DND-41 (cell line): ENCODE data around the gene MTIF2.
"Not testable (repeated sequence)": the region's sequence is repeated elsewhere in the genome, so short reads cannot be mapped to it uniquely, and the experiment has no call there.

ENCODE experiments used
- ATAC-seq: fragments of 200-7000 bp; cut with Tn5 transposase; 3 replicates; pipeline ENCODE4 v1.9.1; 2021; ENCODE audit warnings: low read depth; ENCODE audit not compliant: insufficient read depth
- DNase-seq: peaks from one replicate; pipeline ENCODE4 v3.0.0-alpha.2; 2020
- H2AFZ ChIP-seq: 2 replicates; pipeline ENCODE4 v1.6.0; 2012; ENCODE audit warnings: low read depth, low read length
- H3K27ac ChIP-seq: 2 replicates; pipeline ENCODE4 v1.5.1; 2012; ENCODE audit warnings: low read length, inconsistent platforms
- H3K27me3 ChIP-seq: fragments of 200-600 bp; sonication (generic); 2 replicates; pipeline ENCODE4 v1.6.0; 2012; ENCODE audit warnings: low read length, mild to moderate bottlenecking, inconsistent platforms; ENCODE audit not compliant: insufficient read depth, poor library complexity
- H3K36me3 ChIP-seq: 2 replicates; pipeline ENCODE4 v1.5.1; 2012; ENCODE audit warnings: low read length, inconsistent platforms; ENCODE audit not compliant: insufficient read depth
- H3K4me1 ChIP-seq: 2 replicates; pipeline ENCODE4 v1.5.1; 2012; ENCODE audit warnings: mild to moderate bottlenecking, low read length; ENCODE audit not compliant: insufficient read depth
- H3K4me2 ChIP-seq: 2 replicates; pipeline ENCODE4 v1.6.0; 2012; ENCODE audit warnings: mild to moderate bottlenecking, moderate library complexity, low read length, inconsistent platforms; ENCODE audit not compliant: insufficient read depth
- H3K4me3 ChIP-seq, 2 experiments: fragments of 200-600 bp in 1 of 2; shearing (Covaris generic) in 1 of 2; 2 replicates each; pipeline ENCODE4 v1.5.1; 2012 to 2016; ENCODE audit warnings: inconsistent platforms in 2 of 2, low read length in 2 of 2, mild to moderate bottlenecking in 2 of 2, low read depth in 1 of 2, moderate library complexity in 1 of 2
- H3K79me2 ChIP-seq: 2 replicates; pipeline ENCODE4 v1.6.0; 2012; ENCODE audit warnings: low read length, inconsistent platforms; ENCODE audit not compliant: insufficient read depth
- H3K9ac ChIP-seq: 2 replicates; pipeline ENCODE4 v1.6.0; 2012; ENCODE audit warnings: low read depth, mild to moderate bottlenecking, inconsistent platforms, low read length, moderate library complexity
- H3K9me3 ChIP-seq: 2 replicates; pipeline ENCODE4 v1.5.1; 2012; ENCODE audit warnings: low read length, moderate library complexity, mild to moderate bottlenecking, inconsistent platforms; ENCODE audit not compliant: insufficient read depth, severe bottlenecking
- H4K20me1 ChIP-seq: 2 replicates; pipeline ENCODE4 v1.6.0; 2012; ENCODE audit warnings: low read length; ENCODE audit not compliant: insufficient read depth
- EZH2 ChIP-seq: IDR thresholded peaks from 3 replicates; pipeline ENCODE4 v1.6.1; 2012; ENCODE audit warnings: borderline replicate concordance, low read depth, mild to moderate bottlenecking, moderate library complexity, low read length, inconsistent platforms; ENCODE audit not compliant: severe bottlenecking
- TF ChIP-seq, protein P1 (sequence below): IDR thresholded peaks from 2 replicates; pipeline ENCODE4 v1.5.1; 2012; ENCODE audit warnings: borderline replicate concordance, low read length, moderate library complexity, mild to moderate bottlenecking; ENCODE audit not compliant: poor library complexity, severe bottlenecking; ENCODE audit errors: extremely low read depth

The MTIF2 gene

DNA sequence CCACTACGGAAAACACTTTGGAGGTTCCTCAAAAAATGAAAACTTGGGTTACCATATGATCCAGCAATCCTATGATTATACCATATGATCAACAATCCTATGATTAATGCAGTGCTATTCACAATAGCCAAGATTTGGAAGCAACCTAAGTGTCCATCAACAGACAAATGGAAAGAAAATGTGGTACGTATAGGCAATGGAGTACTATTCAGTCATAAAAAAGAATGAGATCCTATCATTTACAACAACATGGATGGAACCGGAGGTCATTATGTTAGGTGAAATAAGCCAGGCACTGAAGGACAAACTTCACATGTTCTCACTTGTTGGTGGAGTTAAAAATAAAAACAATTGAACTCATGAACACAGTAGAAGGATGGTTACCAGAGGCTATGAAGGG, 64.5 kb downstream of the MTIF2 start:
- no peak overlapping the region for H3K27ac ChIP-seq
- H3K4me1 ChIP-seq: no peaks in the 10 kb centered on the region
- peaks cover 6% of the 10 kb centered on the region for H3K9me3 ChIP-seq
- no peaks in the 10 kb centered on the region for H4K20me1 ChIP-seq
- TF ChIP-seq, protein P1, sequence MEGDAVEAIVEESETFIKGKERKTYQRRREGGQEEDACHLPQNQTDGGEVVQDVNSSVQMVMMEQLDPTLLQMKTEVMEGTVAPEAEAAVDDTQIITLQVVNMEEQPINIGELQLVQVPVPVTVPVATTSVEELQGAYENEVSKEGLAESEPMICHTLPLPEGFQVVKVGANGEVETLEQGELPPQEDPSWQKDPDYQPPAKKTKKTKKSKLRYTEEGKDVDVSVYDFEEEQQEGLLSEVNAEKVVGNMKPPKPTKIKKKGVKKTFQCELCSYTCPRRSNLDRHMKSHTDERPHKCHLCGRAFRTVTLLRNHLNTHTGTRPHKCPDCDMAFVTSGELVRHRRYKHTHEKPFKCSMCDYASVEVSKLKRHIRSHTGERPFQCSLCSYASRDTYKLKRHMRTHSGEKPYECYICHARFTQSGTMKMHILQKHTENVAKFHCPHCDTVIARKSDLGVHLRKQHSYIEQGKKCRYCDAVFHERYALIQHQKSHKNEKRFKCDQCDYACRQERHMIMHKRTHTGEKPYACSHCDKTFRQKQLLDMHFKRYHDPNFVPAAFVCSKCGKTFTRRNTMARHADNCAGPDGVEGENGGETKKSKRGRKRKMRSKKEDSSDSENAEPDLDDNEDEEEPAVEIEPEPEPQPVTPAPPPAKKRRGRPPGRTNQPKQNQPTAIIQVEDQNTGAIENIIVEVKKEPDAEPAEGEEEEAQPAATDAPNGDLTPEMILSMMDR: no peak
- TF ChIP-seq EZH2: no peak
- H3K27me3 ChIP-seq: no peaks in the 10 kb centered on the region
- no peaks in the 10 kb centered on the region for H3K79me2 ChIP-seq
- no peak for DNase-seq
- H3K4me2 ChIP-seq: no peak overlapping the region
- no peak for ATAC-seq
- H3K36me3 ChIP-seq: peaks cover 18% of the 10 kb centered on the region; the same call in 1 of the 2 replicates
- H3K9ac ChIP-seq: no peak overlapping the region
- H2AFZ ChIP-seq: no peak overlapping the region
- no peak overlapping the region for H3K4me3 ChIP-seq

DNA sequence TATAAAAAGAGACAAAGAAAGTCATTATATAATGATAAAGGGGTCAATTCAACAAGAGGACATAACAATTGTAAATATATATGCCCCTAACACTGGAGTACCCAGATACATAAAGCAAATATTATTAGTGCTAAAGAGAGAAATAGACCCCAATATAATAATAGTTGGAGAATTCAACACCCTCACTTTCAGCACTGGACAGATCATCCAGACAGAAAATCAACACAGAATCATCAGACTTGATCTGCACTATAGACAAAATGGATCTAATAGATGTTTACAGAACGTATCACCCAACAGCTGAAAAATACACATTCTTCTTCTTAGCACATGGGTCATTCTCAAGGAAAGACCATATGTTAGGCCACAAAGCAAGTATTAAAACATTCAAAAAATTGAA, 68.6 kb downstream of the MTIF2 start:
- Histone ChIP-seq H3K79me2 (no peaks in the 10 kb centered on the region), H3K27ac (no peak overlapping the region), H3K36me3 (peaks cover 37% of the 10 kb centered on the region; the same call in 1 of the 2 replicates), H3K9me3 (peaks cover 6% of the 10 kb centered on the region), H4K20me1 (no peaks in the 10 kb centered on the region), H3K4me2 (no peak overlapping the region), H3K9ac (no peak overlapping the region), H3K4me1 (no peaks in the 10 kb centered on the region), H3K27me3 (no peaks in the 10 kb centered on the region), H2AFZ (no peak overlapping the region), H3K4me3 (no peak overlapping the region)
- no peak for DNase-seq
- TF ChIP-seq, protein P1: no peak
- no peak for TF ChIP-seq EZH2
- ATAC-seq: no peak

DNA sequence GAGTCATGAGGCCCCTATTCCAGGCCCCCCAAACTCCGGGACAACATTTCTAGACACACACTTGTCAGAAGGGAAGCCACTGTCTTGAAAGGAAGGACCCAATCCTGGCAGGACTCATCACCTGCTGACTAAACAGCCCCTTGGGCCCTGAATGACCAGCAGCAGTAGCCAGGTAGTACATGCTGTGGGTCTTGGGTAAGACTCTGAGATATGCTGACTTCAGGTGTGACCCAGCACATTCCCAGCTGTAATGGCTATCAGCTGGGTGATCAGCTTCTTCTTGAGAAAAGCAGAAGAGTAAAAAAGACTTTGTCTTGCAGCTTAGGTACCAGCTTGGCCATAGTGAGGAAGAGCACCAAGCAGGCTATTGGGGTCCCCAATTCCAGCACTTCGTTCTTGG, 72.5 kb downstream of the MTIF2 start:
- DNase-seq (no peak), ATAC-seq (no peak)
- Histone ChIP-seq H2AFZ (no peak overlapping the region), H3K4me2 (no peak overlapping the region), H3K27ac (no peak overlapping the region), H3K4me3 (no peak overlapping the region), H3K36me3 (peaks cover 26% of the 10 kb centered on the region; the same call in 1 of the 2 replicates), H3K9me3 (peaks cover 2% of the 10 kb centered on the region), H3K79me2 (no peaks in the 10 kb centered on the region), H4K20me1 (no peaks in the 10 kb centered on the region), H3K4me1 (no peaks in the 10 kb centered on the region), H3K27me3 (no peaks in the 10 kb centered on the region), H3K9ac (no peak overlapping the region)
- TF ChIP-seq EZH2: no peak
- TF ChIP-seq, protein P1: no peak

DNA sequence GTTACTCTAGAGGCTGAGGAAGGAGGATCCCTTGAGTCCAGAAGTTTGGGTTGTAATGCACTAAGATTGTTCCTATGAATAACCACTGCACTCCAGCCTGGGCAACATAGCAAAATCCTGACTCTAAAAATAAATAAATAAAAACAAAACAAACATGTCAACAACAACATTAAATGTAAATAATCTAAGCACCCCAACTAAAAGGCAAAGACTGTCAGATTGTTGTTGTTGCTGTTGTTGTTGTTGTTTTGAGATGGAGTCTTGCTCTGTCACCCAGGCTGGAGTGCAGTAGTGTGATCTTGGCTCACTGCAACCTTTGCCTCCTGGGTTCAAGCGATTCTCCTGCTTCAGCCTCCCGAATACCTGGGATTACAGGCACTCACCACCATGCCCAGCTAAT, 77.1 kb downstream of the MTIF2 start:
- not testable (repeated sequence) for H3K4me2 ChIP-seq, H3K27ac ChIP-seq, H3K4me3 ChIP-seq, DNase-seq, H3K9me3 ChIP-seq, H4K20me1 ChIP-seq, H3K79me2 ChIP-seq, H3K9ac ChIP-seq, H3K27me3 ChIP-seq, H2AFZ ChIP-seq, H3K4me1 ChIP-seq, ATAC-seq
- peaks cover 13% of the 10 kb centered on the region; the same call in 1 of the 2 replicates for H3K36me3 ChIP-seq

DNA sequence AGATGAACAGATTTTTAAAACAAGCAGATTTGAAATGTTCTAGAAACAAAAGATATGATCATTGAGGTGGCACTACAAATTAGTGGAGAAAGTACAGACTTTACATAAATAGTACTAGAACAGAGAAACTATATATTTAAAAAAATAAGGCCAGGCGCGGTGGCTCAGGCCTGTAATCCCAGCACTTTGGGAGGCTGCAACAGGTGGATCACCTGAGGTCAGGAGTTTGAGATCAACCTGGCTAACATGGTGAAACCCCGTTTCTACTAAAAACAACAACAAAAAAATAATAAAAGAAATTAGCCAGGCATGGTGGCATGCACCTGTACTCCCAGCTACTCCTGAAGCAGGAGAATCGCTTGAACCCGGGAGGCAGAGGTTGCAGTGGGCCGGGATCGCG, 82.2 kb downstream of the MTIF2 start:
- not testable (repeated sequence) for H3K4me3 ChIP-seq, H4K20me1 ChIP-seq, H3K36me3 ChIP-seq, H3K4me2 ChIP-seq, H3K9ac ChIP-seq, ATAC-seq, DNase-seq, H3K4me1 ChIP-seq, H3K27me3 ChIP-seq, H3K27ac ChIP-seq, H3K9me3 ChIP-seq, H3K79me2 ChIP-seq, H2AFZ ChIP-seq
